MM.1S (cell line): ENCODE results near the gene LCP2.

ENCODE experiments used
- CTCF ChIP-seq: fragments of 300-600 bp; sonication (generic); IDR thresholded peaks from 2 replicates; pipeline ENCODE4 v1.5.1; 2016; ENCODE audit warnings: antibody characterized with exemption, low read length, mixed read lengths
- EZH2 ChIP-seq: fragments of 300-600 bp; sonication (generic); optimal IDR thresholded peaks from 2 replicates; pipeline ENCODE3; 2017; ENCODE audit warnings: low read depth, mild to moderate bottlenecking, antibody characterized with exemption, low read length, mixed read lengths
- EZH2phosphoT487 ChIP-seq: fragments of 300-600 bp; sonication (generic); IDR thresholded peaks from 2 replicates; pipeline ENCODE4 v1.6.1; 2018; ENCODE audit warnings: antibody characterized with exemption, low read length

GRCh38 chr5:170338933-170339779, 41.6 kb upstream of the LCP2 start:
- TF ChIP-seq EZH2phosphoT487 (no peak), CTCF (peak; percentile 100), EZH2 (no peak)
